K562 (cell line): ENCODE results near the gene RABGAP1L.

Experiments
- NRF1 ChIP-seq, 2 experiments: fragments of 450-650 bp; IDR thresholded peaks in 1 of 2; conservative IDR thresholded peaks in 1 of 2; 2 replicates each; pipeline ENCODE4 v1.6.1; 2014; ENCODE audit warnings: mild to moderate bottlenecking in 2 of 2
- TCF7L2 ChIP-seq: fragments of 150-350 bp; IDR thresholded peaks from 2 replicates; pipeline ENCODE4 v1.6.1; 2016; ENCODE audit warnings: low read depth, mild to moderate bottlenecking, low read length, moderate library complexity
- TF ChIP-seq, protein P1 (sequence below), 3 experiments: IDR thresholded peaks in 2 of 3; conservative IDR thresholded peaks in 1 of 3; 2 replicates each; pipeline ENCODE4 v1.5.1; 2011 to 2012; ENCODE audit warnings: low read length in 3 of 3, mild to moderate bottlenecking in 3 of 3, control low read depth in 2 of 3, improper control_type of control experiment in 1 of 3, inconsistent platforms in 1 of 3, low read depth in 1 of 3, mixed read lengths in 1 of 3, moderate library complexity in 1 of 3; ENCODE audit not compliant: insufficient read depth in 2 of 3
- TF ChIP-seq, protein P2 (sequence below): IDR thresholded peaks from 3 replicates; pipeline ENCODE4 v1.6.1; 2011; ENCODE audit warnings: borderline replicate concordance, mild to moderate bottlenecking, moderate library complexity; ENCODE audit not compliant: insufficient read length; ENCODE audit errors: extremely low read depth

DNA sequence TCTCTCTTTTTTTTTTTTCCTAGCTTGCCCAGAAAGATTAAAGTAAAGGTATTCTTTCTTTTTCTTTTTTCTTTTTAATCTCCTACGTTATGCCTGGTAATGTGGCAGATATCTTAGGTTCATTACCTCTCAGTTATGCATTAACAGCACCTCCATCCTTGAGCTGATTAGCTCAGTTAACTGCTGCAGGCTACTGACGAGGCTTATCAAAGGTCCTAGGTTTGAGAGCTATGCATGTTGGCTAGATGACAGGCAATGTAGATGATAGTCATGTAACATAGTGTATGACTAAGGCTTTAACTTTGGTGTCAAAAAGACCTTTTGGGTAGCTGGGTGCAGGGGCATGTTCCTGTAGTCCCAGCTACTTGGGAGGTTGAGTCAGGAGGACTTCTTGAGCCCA is 786.7 kb downstream of the RABGAP1L start:
- TF ChIP-seq NRF1 (conservative IDR thresholded peaks at IDR 0.05 in 1 of 2, IDR thresholded peaks at IDR 0.05 in 1 of 2) (no peak), TCF7L2 (no peak)
- TF ChIP-seq, protein P1, sequence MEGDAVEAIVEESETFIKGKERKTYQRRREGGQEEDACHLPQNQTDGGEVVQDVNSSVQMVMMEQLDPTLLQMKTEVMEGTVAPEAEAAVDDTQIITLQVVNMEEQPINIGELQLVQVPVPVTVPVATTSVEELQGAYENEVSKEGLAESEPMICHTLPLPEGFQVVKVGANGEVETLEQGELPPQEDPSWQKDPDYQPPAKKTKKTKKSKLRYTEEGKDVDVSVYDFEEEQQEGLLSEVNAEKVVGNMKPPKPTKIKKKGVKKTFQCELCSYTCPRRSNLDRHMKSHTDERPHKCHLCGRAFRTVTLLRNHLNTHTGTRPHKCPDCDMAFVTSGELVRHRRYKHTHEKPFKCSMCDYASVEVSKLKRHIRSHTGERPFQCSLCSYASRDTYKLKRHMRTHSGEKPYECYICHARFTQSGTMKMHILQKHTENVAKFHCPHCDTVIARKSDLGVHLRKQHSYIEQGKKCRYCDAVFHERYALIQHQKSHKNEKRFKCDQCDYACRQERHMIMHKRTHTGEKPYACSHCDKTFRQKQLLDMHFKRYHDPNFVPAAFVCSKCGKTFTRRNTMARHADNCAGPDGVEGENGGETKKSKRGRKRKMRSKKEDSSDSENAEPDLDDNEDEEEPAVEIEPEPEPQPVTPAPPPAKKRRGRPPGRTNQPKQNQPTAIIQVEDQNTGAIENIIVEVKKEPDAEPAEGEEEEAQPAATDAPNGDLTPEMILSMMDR (IDR thresholded peaks at IDR 0.05 in 2 of 3, conservative IDR thresholded peaks at IDR 0.05 in 1 of 3; ENCODE audit: insufficient read depth in 2 of 3, low read depth in 1 of 3, low read length in 3 of 3), result no peak
- TF ChIP-seq, protein P2, sequence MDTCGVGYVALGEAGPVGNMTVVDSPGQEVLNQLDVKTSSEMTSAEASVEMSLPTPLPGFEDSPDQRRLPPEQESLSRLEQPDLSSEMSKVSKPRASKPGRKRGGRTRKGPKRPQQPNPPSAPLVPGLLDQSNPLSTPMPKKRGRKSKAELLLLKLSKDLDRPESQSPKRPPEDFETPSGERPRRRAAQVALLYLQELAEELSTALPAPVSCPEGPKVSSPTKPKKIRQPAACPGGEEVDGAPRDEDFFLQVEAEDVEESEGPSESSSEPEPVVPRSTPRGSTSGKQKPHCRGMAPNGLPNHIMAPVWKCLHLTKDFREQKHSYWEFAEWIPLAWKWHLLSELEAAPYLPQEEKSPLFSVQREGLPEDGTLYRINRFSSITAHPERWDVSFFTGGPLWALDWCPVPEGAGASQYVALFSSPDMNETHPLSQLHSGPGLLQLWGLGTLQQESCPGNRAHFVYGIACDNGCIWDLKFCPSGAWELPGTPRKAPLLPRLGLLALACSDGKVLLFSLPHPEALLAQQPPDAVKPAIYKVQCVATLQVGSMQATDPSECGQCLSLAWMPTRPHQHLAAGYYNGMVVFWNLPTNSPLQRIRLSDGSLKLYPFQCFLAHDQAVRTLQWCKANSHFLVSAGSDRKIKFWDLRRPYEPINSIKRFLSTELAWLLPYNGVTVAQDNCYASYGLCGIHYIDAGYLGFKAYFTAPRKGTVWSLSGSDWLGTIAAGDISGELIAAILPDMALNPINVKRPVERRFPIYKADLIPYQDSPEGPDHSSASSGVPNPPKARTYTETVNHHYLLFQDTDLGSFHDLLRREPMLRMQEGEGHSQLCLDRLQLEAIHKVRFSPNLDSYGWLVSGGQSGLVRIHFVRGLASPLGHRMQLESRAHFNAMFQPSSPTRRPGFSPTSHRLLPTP, result no peak
